Measurements from ENCODE around the gene ANO4.
"Not testable (repeated sequence)": the region's sequence is repeated elsewhere in the genome, so short reads cannot be mapped to it uniquely, and the experiment has no call there.

Gene ANO4

GRCh38 chr12:100954118-100954517, 159.5 kb downstream of the ANO4 start:
- DNase-seq, result no peak

GRCh38 chr12:100955139-100955538, 160.6 kb downstream of the ANO4 start:
- DNase-seq, result no peak

GRCh38 chr12:100956311-100956852, 161.8 kb downstream of the ANO4 start:
- DNase-seq, result no peak

GRCh38 chr12:100959481-100959880, 164.9 kb downstream of the ANO4 start:
- no peak for DNase-seq

- no peak for DNase-seq
Observed at GRCh38 chr12:100962086-100962712, 167.6 kb downstream of the ANO4 start.

GRCh38 chr12:100963381-100963780, 168.8 kb downstream of the ANO4 start:
- DNase-seq, result no peak

DNA sequence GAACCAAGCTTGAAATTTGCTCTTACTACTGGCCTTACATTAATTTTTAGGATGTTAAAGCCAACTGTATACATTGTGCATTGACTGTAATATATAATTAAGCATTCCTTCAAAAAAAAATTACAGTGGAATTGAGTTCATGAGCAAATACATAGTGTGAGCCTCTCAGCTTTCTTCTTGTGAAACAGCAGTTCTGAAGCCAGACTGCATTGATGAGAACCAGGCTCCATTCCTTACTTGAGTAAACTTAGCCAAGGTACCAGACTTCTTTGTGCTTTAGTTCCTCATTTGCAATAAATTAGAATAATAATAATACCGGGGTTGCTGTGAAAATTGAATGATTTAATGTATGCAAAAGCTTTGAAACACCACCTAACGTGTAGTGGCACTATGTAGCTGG, 169.5 kb downstream of the ANO4 start:
- DNase-seq, result no peak

GRCh38 chr12:100967189-100967588, 172.6 kb downstream of the ANO4 start:
- no peak for DNase-seq

GRCh38 chr12:100970894-100971293, 176.3 kb downstream of the ANO4 start:
- DNase-seq, result no peak

DNA sequence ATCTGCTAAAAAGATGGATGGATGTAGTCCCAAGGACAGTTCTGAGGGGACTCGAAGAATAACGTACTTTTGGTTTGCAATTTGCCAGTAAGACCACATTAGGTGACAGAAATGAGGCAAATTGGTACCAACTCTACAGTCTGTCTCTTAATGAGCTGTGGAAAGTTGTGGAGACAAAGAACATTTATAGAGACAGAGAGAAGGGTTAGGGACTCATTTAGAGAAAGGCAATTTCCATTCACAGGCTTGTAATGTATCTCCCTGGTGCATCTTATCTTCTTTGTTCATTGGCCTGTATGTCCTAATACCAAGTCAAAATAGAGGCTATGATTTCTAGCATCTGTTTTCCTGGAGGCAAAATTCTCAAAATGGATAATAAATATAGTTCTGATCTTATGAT, 177.5 kb downstream of the ANO4 start:
- DNase-seq, result no peak

- no peak for DNase-seq
Observed at GRCh38 chr12:100974341-100974740, 179.8 kb downstream of the ANO4 start.

DNA sequence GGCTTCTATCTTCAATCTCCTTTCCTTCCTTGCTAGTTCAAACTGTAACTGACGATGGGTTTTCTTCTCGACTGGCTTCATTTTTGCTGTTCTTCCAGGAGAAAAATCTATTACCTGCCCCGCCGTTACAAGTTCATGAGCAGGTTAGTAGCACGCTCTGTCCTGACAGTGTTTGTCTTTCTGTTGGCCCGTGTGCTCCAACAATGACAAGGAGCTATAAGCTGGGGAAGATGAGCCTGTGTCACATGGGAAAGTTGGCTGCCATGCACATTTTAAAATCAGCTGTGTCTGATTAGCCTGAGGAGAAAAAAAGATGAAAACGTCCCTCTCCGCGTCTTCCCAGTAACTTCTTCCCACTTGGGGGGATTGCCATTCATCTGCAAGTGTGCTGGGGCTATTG, 180.2 kb downstream of the ANO4 start:
- DNase-seq, result no peak

GRCh38 chr12:100976735-100977134, 182.2 kb downstream of the ANO4 start:
- DNase-seq, result no peak

DNA sequence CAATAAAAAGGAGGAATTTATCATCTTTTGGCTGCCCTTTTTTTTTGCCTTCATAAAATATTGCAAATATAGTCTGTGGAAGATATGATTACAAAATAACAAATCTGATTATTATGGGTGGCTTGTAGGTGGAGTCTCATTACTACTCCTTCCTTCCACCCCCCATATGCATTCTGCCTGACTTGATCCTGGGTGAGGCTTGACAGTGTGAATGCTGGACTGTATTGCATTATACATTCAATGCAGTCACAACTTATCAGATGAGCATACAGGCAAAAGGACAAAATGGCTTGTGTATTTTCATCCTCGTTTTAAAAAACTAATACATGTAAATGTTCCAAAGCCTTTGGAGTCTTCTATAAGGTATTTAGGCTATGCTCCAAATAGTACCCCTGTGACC, 186.3 kb downstream of the ANO4 start:
- no peak for DNase-seq

- no peak for DNase-seq
Observed at GRCh38 chr12:100982511-100983183, 188.1 kb downstream of the ANO4 start.

DNA sequence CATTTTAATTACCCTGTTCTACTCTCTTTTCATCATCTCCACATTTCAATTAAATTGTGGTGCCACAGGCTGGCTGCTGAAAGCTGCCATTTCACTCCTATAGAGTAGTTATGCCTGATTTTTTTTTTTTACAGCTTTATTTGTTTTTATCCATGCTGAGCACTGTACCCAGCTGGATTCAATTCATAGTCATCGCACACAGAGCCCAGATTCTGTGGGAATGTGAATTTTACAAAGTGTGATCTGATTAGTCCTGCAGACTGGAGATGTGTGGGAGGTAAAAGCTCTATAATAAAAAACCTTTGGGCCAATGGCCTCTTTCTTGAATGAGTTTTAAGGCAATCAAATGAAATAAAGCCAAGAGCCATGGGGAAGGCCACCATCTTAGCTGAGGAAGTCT, 190.2 kb downstream of the ANO4 start:
- no peak for DNase-seq

GRCh38 chr12:100986595-100987547, 192.3 kb downstream of the ANO4 start:
- no peak for DNase-seq

GRCh38 chr12:100987552-100988521, 193.3 kb downstream of the ANO4 start:
- DNase-seq, result peak; percentile 41

GRCh38 chr12:100989509-100989908, 194.9 kb downstream of the ANO4 start:
- DNase-seq, result not testable (repeated sequence)

DNA sequence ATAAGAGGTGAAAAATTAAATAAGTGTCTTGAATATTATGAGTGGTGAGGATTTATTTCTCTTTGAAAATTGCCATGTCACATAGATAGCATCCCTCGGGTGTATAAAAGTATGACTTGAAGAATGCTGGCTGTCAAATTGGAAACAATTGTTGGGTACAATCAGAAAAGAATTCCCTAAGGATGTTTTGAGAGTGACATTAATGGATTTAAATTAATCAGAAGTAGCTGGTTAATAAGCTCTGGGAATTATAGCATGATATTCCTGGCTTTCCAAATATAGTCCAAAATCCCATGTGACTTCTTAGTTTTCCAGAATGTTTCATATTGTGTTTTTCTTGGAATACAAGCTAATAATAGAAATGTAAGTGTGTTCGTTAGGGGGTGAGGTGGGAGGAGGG, 196.5 kb downstream of the ANO4 start:
- DNase-seq, result no peak

DNA sequence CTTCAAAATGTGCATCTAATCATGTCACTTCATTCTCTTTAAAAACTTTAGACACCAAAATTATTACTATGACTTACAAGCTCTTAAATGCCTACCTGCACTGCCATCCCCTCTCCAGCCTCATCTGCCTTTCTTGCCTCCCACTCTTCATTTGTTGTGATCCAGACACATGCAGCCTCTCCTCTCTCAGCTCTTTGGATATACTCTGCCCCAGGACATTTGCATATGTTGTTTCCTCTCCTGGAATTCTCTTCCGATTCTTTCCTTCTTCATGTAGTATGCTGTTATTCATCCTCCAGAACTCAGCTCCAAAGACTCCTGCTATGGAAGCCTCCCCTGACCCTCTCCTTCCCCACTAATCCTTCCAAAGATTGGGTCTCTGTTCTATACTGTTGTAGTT, 197.6 kb downstream of the ANO4 start:
- no peak for DNase-seq

DNA sequence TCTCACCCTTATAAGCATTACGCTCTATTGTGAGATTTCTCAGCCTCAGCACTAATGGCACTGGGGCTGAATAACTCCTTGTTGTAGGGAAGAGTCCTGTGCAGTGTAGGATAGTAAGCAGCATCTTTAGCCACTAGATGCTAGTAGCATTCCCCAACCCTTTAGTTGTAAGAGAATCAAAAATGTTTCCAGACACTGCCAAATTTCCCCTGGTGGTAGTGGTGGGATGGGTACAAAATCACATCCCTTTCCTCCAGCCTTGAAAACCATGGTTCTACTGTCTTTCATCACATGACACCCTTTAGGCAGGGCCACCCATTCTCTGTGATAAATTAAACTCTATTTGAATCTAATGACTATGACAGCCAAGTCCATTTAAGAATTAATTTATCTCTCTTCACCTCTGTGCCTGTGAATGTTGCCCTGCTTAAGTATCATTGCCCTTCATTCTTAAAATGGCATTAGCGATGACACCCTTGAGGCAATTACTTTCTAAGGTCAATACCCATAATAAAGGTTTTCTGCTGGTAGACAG, 199.4 kb downstream of the ANO4 start:
- no peak for DNase-seq
